ENCODE data around the gene ARL15. TPM values are rescaled to one million over a fixed set of nuclear protein-coding genes. Genes with fewer than 3 reads are reported as not detected.

The ARL15 gene
- total RNA-seq, 1 donor from 2014 or later: 16.9 TPM

- H3K4me3 Mint-ChIP-seq: no peak overlapping the region
- TF ChIP-seq, protein P1, sequence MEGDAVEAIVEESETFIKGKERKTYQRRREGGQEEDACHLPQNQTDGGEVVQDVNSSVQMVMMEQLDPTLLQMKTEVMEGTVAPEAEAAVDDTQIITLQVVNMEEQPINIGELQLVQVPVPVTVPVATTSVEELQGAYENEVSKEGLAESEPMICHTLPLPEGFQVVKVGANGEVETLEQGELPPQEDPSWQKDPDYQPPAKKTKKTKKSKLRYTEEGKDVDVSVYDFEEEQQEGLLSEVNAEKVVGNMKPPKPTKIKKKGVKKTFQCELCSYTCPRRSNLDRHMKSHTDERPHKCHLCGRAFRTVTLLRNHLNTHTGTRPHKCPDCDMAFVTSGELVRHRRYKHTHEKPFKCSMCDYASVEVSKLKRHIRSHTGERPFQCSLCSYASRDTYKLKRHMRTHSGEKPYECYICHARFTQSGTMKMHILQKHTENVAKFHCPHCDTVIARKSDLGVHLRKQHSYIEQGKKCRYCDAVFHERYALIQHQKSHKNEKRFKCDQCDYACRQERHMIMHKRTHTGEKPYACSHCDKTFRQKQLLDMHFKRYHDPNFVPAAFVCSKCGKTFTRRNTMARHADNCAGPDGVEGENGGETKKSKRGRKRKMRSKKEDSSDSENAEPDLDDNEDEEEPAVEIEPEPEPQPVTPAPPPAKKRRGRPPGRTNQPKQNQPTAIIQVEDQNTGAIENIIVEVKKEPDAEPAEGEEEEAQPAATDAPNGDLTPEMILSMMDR (conservative IDR thresholded peaks at IDR 0.05): no peak
- no peak for DNase-seq (ENCODE audit: extremely low spot score, unreplicated experiment)
- H3K9me3 Mint-ChIP-seq: no peaks in the 10 kb centered on the region
- no peak overlapping the region for H3K27ac Mint-ChIP-seq
- no peaks in the 10 kb centered on the region for H3K27me3 Mint-ChIP-seq
- H3K4me1 Mint-ChIP-seq (ENCODE audit: unreplicated experiment): peaks cover 9% of the 10 kb centered on the region
- H3K36me3 Mint-ChIP-seq: peaks cover 3% of the 10 kb centered on the region
These were observed 35.0 kb downstream of the ARL15 start for GRCh38 chr5:54275361-54275760.

- Mint-ChIP-seq H3K27me3 (no peaks in the 10 kb centered on the region), H3K4me3 (no peak overlapping the region), H3K27ac (no peak overlapping the region), H3K36me3 (peaks cover 3% of the 10 kb centered on the region), H3K4me1 (ENCODE audit: unreplicated experiment) (peaks cover 9% of the 10 kb centered on the region), H3K9me3 (no peaks in the 10 kb centered on the region)
- DNase-seq (ENCODE audit: extremely low spot score, unreplicated experiment): no peak
- TF ChIP-seq, protein P1 (conservative IDR thresholded peaks at IDR 0.05): no peak
These were observed 35.4 kb downstream of the ARL15 start for GRCh38 chr5:54274944-54275343.

DNA sequence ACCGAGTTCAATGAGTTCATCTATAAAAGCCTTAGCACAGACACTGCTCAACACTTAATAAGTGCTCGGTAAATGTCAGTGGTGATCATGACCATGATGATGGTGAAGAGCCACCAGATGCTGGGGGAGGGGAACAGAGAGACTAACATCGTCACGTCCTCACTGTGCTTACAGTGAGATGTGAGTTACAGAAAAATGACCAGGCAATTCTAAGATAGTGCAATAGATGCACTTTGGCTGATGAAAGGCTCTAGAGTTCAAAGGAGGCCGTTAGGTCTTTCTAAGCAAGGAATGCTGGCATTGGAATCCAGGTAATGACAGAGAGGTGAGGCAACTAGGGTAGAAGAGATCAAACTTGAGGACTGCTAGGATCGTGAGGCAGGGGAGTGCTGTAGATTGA, 36.7 kb downstream of the ARL15 start:
- no peak for DNase-seq (ENCODE audit: extremely low spot score, unreplicated experiment)
- Mint-ChIP-seq H3K9me3 (no peaks in the 10 kb centered on the region), H3K27ac (no peak overlapping the region), H3K27me3 (no peaks in the 10 kb centered on the region), H3K4me1 (ENCODE audit: unreplicated experiment) (peaks cover 9% of the 10 kb centered on the region), H3K4me3 (no peak overlapping the region), H3K36me3 (peaks cover 3% of the 10 kb centered on the region)
- TF ChIP-seq, protein P1 (conservative IDR thresholded peaks at IDR 0.05): no peak

DNA sequence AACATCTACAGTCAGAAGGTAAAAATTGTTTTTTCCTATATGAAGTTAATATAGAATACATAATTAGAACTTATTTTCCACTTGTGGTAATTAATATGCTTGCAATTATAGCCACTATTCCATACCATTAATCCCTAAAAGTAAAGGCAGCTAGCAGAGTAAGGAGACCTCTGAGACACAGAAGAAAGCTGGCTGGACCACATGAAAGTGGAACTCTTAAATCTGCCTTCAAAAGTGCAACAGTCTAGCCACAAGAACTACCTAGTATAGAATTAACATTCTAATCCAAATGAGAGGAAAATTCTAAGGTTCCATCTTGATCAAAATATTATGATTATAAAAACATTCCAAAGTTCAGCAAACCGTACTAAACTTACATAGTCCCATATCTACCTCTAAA, 37.6 kb downstream of the ARL15 start:
- no peak for DNase-seq (ENCODE audit: extremely low spot score, unreplicated experiment)
- no peak overlapping the region for H3K4me3 Mint-ChIP-seq
- peaks cover 9% of the 10 kb centered on the region for H3K4me1 Mint-ChIP-seq (ENCODE audit: unreplicated experiment)
- no peak overlapping the region for H3K27ac Mint-ChIP-seq
- H3K36me3 Mint-ChIP-seq: peaks cover 3% of the 10 kb centered on the region
- H3K9me3 Mint-ChIP-seq: no peaks in the 10 kb centered on the region
- H3K27me3 Mint-ChIP-seq: no peaks in the 10 kb centered on the region
- TF ChIP-seq, protein P1 (conservative IDR thresholded peaks at IDR 0.05): no peak

DNA sequence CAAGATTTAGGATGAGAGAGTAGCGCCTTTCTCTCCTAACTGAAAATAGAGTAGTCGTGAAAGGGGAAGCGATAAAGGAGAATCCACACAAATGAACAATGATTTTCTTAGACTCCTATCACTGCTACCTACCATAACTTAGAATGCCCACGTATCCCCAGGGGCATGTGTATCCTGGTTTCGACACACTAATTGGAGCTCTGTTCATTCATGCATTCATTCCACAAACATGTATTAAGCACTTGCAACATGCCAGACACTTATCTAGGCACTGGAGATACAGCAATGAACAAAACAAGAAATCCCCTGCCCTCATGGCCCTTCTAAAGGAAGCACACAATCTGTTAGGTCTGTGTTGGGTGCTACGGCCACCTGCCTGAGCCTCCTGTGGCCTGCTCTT, 40.0 kb downstream of the ARL15 start:
- peaks cover 3% of the 10 kb centered on the region for H3K36me3 Mint-ChIP-seq
- H3K4me1 Mint-ChIP-seq (ENCODE audit: unreplicated experiment): peaks cover 9% of the 10 kb centered on the region
- TF ChIP-seq, protein P1 (conservative IDR thresholded peaks at IDR 0.05): no peak
- no peak overlapping the region for H3K4me3 Mint-ChIP-seq
- H3K27ac Mint-ChIP-seq: no peak overlapping the region
- H3K9me3 Mint-ChIP-seq: no peaks in the 10 kb centered on the region
- no peak for DNase-seq (ENCODE audit: extremely low spot score, unreplicated experiment)
- H3K27me3 Mint-ChIP-seq: no peaks in the 10 kb centered on the region

DNA sequence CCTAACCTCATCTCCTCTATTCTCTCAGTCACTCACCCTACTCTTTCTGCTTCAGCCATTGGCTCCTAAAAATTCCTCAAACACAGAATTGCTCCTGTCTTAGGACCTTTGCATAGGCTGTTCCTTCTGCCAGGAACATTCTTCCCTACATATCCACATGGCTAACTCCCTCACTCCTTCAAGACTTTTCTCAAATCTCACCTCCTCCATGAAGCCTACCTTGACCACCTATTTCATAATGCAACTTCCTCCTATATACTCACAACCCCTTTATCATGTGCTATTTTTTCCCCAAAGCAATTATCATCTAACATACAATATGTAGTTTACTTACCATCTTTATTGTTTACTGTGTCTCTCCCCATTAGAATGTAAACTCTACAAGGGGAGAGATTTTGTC, 45.8 kb downstream of the ARL15 start:
- H3K4me3 Mint-ChIP-seq: no peak overlapping the region
- TF ChIP-seq, protein P1 (conservative IDR thresholded peaks at IDR 0.05): no peak
- no peaks in the 10 kb centered on the region for H3K9me3 Mint-ChIP-seq
- DNase-seq (ENCODE audit: extremely low spot score, unreplicated experiment): no peak
- H3K27ac Mint-ChIP-seq: no peak overlapping the region
- H3K36me3 Mint-ChIP-seq: peaks cover 4% of the 10 kb centered on the region
- no peaks in the 10 kb centered on the region for H3K27me3 Mint-ChIP-seq
- peaks cover 10% of the 10 kb centered on the region for H3K4me1 Mint-ChIP-seq (ENCODE audit: unreplicated experiment)
